H1 (cell line): ENCODE measurements around the gene MGAT5. TPM values are rescaled to one million over a fixed set of nuclear protein-coding genes. Genes with fewer than 3 reads are reported as not detected.

Experiments used
- CTCF ChIA-PET: fragments of 300-600 bp; sonication (Branson Sonifier 250); formaldehyde crosslinking; loops from one replicate; lab custom pipeline; 2021; ENCODE audit not compliant: partially characterized antibody; lab: Charles Lee
- POLR2A ChIA-PET: fragments of 300-600 bp; sonication (Branson Sonifier 250); formaldehyde crosslinking; loops from one replicate; lab custom pipeline; 2021; ENCODE audit warnings: inconsistent platforms; ENCODE audit not compliant: partially characterized antibody; lab: Charles Lee
- DNase-seq, 2 experiments: peaks; one replicate each; pipeline versions ENCODE4 v3.0.0 to v3.0.0-alpha.2; 2010 to 2022; ENCODE audit warnings: low spot score in 2 of 2, low read depth in 1 of 2, mixed read lengths in 1 of 2
- FAIRE-seq: peaks from 2 replicates; lab custom pipeline; 2011; peaks lifted over from hg19 to GRCh38; lab: Jason Lieb, UNC
- H2AFZ ChIP-seq: 2 replicates; pipeline ENCODE4 v1.8.1; 2012; ENCODE audit warnings: low read length, inconsistent platforms
- H2AK5ac ChIP-seq: 2 replicates; pipeline ENCODE4 v1.6.1; 2013; ENCODE audit warnings: low read depth, low read length
- H2BK120ac ChIP-seq: replicated peaks from 2 replicates; pipeline ENCODE3; 2013; ENCODE audit warnings: low read depth, low read length, inconsistent platforms
- H2BK12ac ChIP-seq: 2 replicates; pipeline ENCODE4 v1.6.1; 2013; ENCODE audit warnings: low read depth, low read length
- H2BK15ac ChIP-seq: 2 replicates; pipeline ENCODE4 v1.6.1; 2013; ENCODE audit warnings: low read length
- H2BK20ac ChIP-seq: 2 replicates; pipeline ENCODE4 v1.6.1; 2013; ENCODE audit warnings: low read length
- H2BK5ac ChIP-seq: 2 replicates; pipeline ENCODE4 v1.6.1; 2013; ENCODE audit warnings: low read depth, low read length
- H3K14ac ChIP-seq: 2 replicates; pipeline ENCODE4 v1.6.1; 2013; ENCODE audit warnings: inconsistent platforms; ENCODE audit not compliant: insufficient read length
- H3K18ac ChIP-seq: 2 replicates; pipeline ENCODE4 v1.6.1; 2013; ENCODE audit warnings: low read length; ENCODE audit errors: extremely low read depth
- H3K23ac ChIP-seq: 2 replicates; pipeline ENCODE4 v1.6.1; 2013; ENCODE audit warnings: inconsistent platforms; ENCODE audit not compliant: insufficient read length
- H3K23me2 ChIP-seq: 2 replicates; pipeline ENCODE4 v1.6.1; 2013; ENCODE audit warnings: low read depth, low read length
- H3K27ac ChIP-seq: 2 replicates; pipeline ENCODE4 v1.6.1; 2011; ENCODE audit warnings: low read depth, low read length, inconsistent platforms
- H3K27me3 ChIP-seq, 4 experiments: replicated peaks in 1 of 4; 1 replicate in 1 of 4; 2 replicates in 3 of 4; pipeline versions ENCODE4 v1.6.1 to v1.8.1; 2011 to 2013; ENCODE audit warnings: low read length in 3 of 4, mild to moderate bottlenecking in 3 of 4, inconsistent platforms in 2 of 4, mixed read lengths in 2 of 4, moderate library complexity in 1 of 4; ENCODE audit not compliant: control insufficient read depth in 3 of 4, insufficient read depth in 3 of 4; ENCODE audit errors: extremely low read depth in 1 of 4
- H3K36me3 ChIP-seq, 4 experiments: 2 replicates each; pipeline versions ENCODE4 v1.6.1 to v1.8.1; 2011 to 2013; ENCODE audit warnings: mild to moderate bottlenecking in 4 of 4, low read length in 3 of 4, moderate library complexity in 2 of 4, control low read depth in 1 of 4, inconsistent platforms in 1 of 4; ENCODE audit not compliant: insufficient read depth in 4 of 4, control insufficient read depth in 2 of 4
- H3K4ac ChIP-seq: replicated peaks from 2 replicates; pipeline ENCODE3; 2013; ENCODE audit warnings: low read length, low read depth, mixed read lengths, inconsistent platforms; ENCODE audit not compliant: insufficient read length
- H3K4me1 ChIP-seq, 4 experiments: replicated peaks in 1 of 4; 1 replicate in 1 of 4; 2 replicates in 3 of 4; pipeline versions ENCODE4 v1.6.1 to v1.8.1; 2011 to 2013; ENCODE audit warnings: low read length in 3 of 4, inconsistent platforms in 2 of 4, mixed read lengths in 1 of 4; ENCODE audit not compliant: insufficient read depth in 4 of 4, control insufficient read depth in 3 of 4
- H3K4me2 ChIP-seq, 2 experiments: 2 replicates each; pipeline versions ENCODE4 v1.6.1 to v1.8.1; 2011 to 2013; ENCODE audit warnings: low read depth in 2 of 2, low read length in 2 of 2, control low read depth in 1 of 2, inconsistent platforms in 1 of 2, mild to moderate bottlenecking in 1 of 2; ENCODE audit not compliant: insufficient read depth in 1 of 2
- H3K4me3 ChIP-seq, 4 experiments: fragments of 200-600, 300-600 bp in 1 of 4; sonication (generic), shearing (Covaris generic), sonication (Bioruptor Twin) in 1 of 4; 2 replicates each; pipeline versions ENCODE4 v1.5.1 to v1.8.1; 2011 to 2016; ENCODE audit warnings: low read length in 4 of 4, low read depth in 3 of 4, control low read depth in 2 of 4, inconsistent platforms in 2 of 4, mild to moderate bottlenecking in 2 of 4, mixed read lengths in 1 of 4, moderate library complexity in 1 of 4; ENCODE audit not compliant: insufficient read depth in 2 of 4; ENCODE audit errors: extremely low read depth in 1 of 4
- H3K56ac ChIP-seq: replicated peaks from 2 replicates; pipeline ENCODE3; 2013; ENCODE audit warnings: low read depth, mild to moderate bottlenecking, mixed read lengths, low read length, inconsistent platforms; ENCODE audit not compliant: insufficient read length
- H3K79me1 ChIP-seq: 2 replicates; pipeline ENCODE4 v1.6.1; 2013; ENCODE audit warnings: low read depth, low read length, control low read depth
- H3K79me2 ChIP-seq, 2 experiments: 2 replicates each; pipeline versions ENCODE4 v1.6.1 to v1.8.1; 2012 to 2013; ENCODE audit warnings: low read length in 2 of 2, mild to moderate bottlenecking in 2 of 2, inconsistent platforms in 1 of 2; ENCODE audit not compliant: insufficient read depth in 2 of 2, control insufficient read depth in 1 of 2
- H3K9ac ChIP-seq, 4 experiments: replicated peaks in 1 of 4; 1 replicate in 1 of 4; 2 replicates in 3 of 4; pipeline versions ENCODE4 v1.6.1 to v1.8.1; 2011 to 2013; ENCODE audit warnings: low read depth in 3 of 4, low read length in 3 of 4, control low read depth in 2 of 4, mild to moderate bottlenecking in 2 of 4, moderate library complexity in 2 of 4, inconsistent platforms in 1 of 4; ENCODE audit errors: extremely low read depth in 1 of 4
- H3K9me3 ChIP-seq, 2 experiments: 2 replicates each; pipeline versions ENCODE4 v1.6.1 to v1.8.1; 2012 to 2013; ENCODE audit warnings: mild to moderate bottlenecking in 2 of 2, moderate library complexity in 2 of 2, control low read depth in 1 of 2, inconsistent platforms in 1 of 2, low read depth in 1 of 2, low read length in 1 of 2, mixed read lengths in 1 of 2; ENCODE audit not compliant: insufficient read depth in 2 of 2
- H4K20me1 ChIP-seq, 2 experiments: replicated peaks in 1 of 2; 2 replicates each; pipeline versions ENCODE3 to v1.8.1; 2011 to 2013; ENCODE audit warnings: inconsistent platforms in 2 of 2, low read length in 2 of 2, mild to moderate bottlenecking in 1 of 2; ENCODE audit not compliant: insufficient read depth in 2 of 2, control insufficient read depth in 1 of 2
- H4K5ac ChIP-seq: 2 replicates; pipeline ENCODE4 v1.6.1; 2013; ENCODE audit warnings: low read length, low read depth, mixed read lengths, inconsistent platforms; ENCODE audit not compliant: insufficient read length
- H4K8ac ChIP-seq: 2 replicates; pipeline ENCODE4 v1.8.0; 2013; ENCODE audit warnings: mild to moderate bottlenecking, moderate library complexity, low read length, inconsistent platforms; ENCODE audit not compliant: insufficient read depth; ENCODE audit errors: extremely low read depth
- H4K91ac ChIP-seq: replicated peaks from 2 replicates; pipeline ENCODE3; 2013; ENCODE audit warnings: low read length, mixed read lengths, inconsistent platforms; ENCODE audit not compliant: insufficient read length
- CBX8 ChIP-seq: fragments of 300-800, 300-1000 bp; sonication (generic); IDR thresholded peaks from 2 replicates; pipeline ENCODE4 v1.7.1; 2016; ENCODE audit warnings: low read depth, low read length, borderline replicate concordance
- E2F6 ChIP-seq: IDR thresholded peaks from 2 replicates; pipeline ENCODE4 v1.6.1; 2012; ENCODE audit warnings: inconsistent platforms
- GABPA ChIP-seq: IDR thresholded peaks from 2 replicates; pipeline ENCODE4 v1.6.1; 2011; ENCODE audit warnings: mild to moderate bottlenecking, low read length, moderate library complexity, borderline replicate concordance; ENCODE audit not compliant: insufficient read depth
- JUN ChIP-seq: IDR thresholded peaks from 2 replicates; pipeline ENCODE4 v1.6.1; 2011; ENCODE audit warnings: low read depth, mild to moderate bottlenecking, improper control_type of control experiment, low read length
- MAX ChIP-seq: IDR thresholded peaks from 2 replicates; pipeline ENCODE4 v1.6.1; 2012; ENCODE audit warnings: inconsistent platforms
- PHF8 ChIP-seq: fragments of 200-600 bp; sonication (generic); conservative IDR thresholded peaks from 2 replicates; pipeline ENCODE4 v1.7.1; 2012; ENCODE audit warnings: low read depth, mild to moderate bottlenecking, inconsistent platforms, low read length, moderate library complexity
- POLR2A ChIP-seq, 2 experiments: IDR thresholded peaks; 1 replicate in 1 of 2; 2 replicates in 1 of 2; pipeline ENCODE4 v1.6.1; 2011; ENCODE audit warnings: low read depth in 2 of 2, low read length in 2 of 2, mild to moderate bottlenecking in 2 of 2; ENCODE audit errors: control extremely low read depth in 1 of 2
- RAD21 ChIP-seq, 2 experiments: IDR thresholded peaks in 1 of 2; conservative IDR thresholded peaks in 1 of 2; 2 replicates each; pipeline ENCODE4 v1.6.1; 2011; ENCODE audit warnings: low read depth in 2 of 2, low read length in 2 of 2, improper control_type of control experiment in 1 of 2, inconsistent platforms in 1 of 2, mild to moderate bottlenecking in 1 of 2, moderate library complexity in 1 of 2
- SIRT6 ChIP-seq: IDR thresholded peaks from one replicate; pipeline ENCODE4 v1.7.1; 2012; ENCODE audit warnings: low read length, inconsistent platforms
- SIX5 ChIP-seq: IDR thresholded peaks from 2 replicates; pipeline ENCODE4 v1.6.1; 2011; ENCODE audit warnings: mild to moderate bottlenecking, low read depth, low read length
- SRF ChIP-seq: IDR thresholded peaks from 2 replicates; pipeline ENCODE4 v1.6.1; 2011; ENCODE audit warnings: mild to moderate bottlenecking, low read depth, low read length, moderate library complexity
- TEAD4 ChIP-seq: IDR thresholded peaks from 2 replicates; pipeline ENCODE4 v1.6.1; 2012; ENCODE audit warnings: low read depth, low read length, inconsistent platforms, mixed read lengths
- WGBS, 2 experiments: shearing (Covaris generic) in 1 of 2; methylation state at CpG; one replicate each; pipeline versions ENCODE4 v1.1.6 to v1.1.7; 2013 to 2015; ENCODE audit warnings: low lambda C conversion rate in 2 of 2, mixed read lengths in 2 of 2, inconsistent platforms in 1 of 2, low coverage in 1 of 2, missing lambda C conversion rate in 1 of 2; ENCODE audit not compliant: insufficient replicate concordance in 2 of 2, insufficient coverage in 1 of 2, insufficient read length in 1 of 2; ENCODE audit errors: extremely low coverage in 1 of 2, missing lambda C conversion rate in 1 of 2; 5-methylcytosine and 5-hydroxymethylcytosine counted together
- polyA plus RNA-seq, 7 experiments: library from polyadenylated mRNA; depleted of rRNA in 3 of 7; stranded (reverse) in 5 of 7; unstranded in 2 of 7; fragments of >200 nt in 5 of 7; fragments of 200-250 nt in 2 of 7; gene quantifications; 1 replicate in 5 of 7; 2 replicates in 1 of 7; 4 replicates in 1 of 7; pipeline versions ENCODE4 v1.2.1 to v1.2.3, GENCODE V29; 2011 to 2013; ENCODE audit warnings: missing spikeins in 2 of 7, mixed read lengths in 2 of 7
- total RNA-seq: library from RNA; stranded (reverse); fragmentation: NEBNext Ultra II Directional; extraction: Animal tissue kit (Norgen Biotek cat#: 25700); gene quantifications from 2 replicates; pipeline ENCODE4 v1.2.1, GENCODE V29; 2021

The MGAT5 gene
- total and polyA plus RNA-seq, 2 of the 8 experiments (the other 6 are each of a cell fraction or from before 2014, with no cell fraction given), result 11.2 to 49.2 TPM

GRCh38 chr2:134334542-134335353 lies 80.9 kb downstream of the MGAT5 start:
- H3K23me2 ChIP-seq, result no peaks in the 10 kb centered on the region
- no peak overlapping the region for H4K8ac ChIP-seq
- no peak overlapping the region for H3K27ac ChIP-seq
- H4K5ac ChIP-seq, result no peak overlapping the region
- H4K20me1 ChIP-seq, result no peaks in the 10 kb centered on the region
- H2BK15ac ChIP-seq, result no peak overlapping the region
- no peak overlapping the region for H2AFZ ChIP-seq
- no peak overlapping the region for H3K4me3 ChIP-seq
- 65% methylated on average over 3 of the region's 3 CpGs; no CpG with 5 or more reads in 1 of the 2 experiments for WGBS, 2 experiments
- H3K4me2 ChIP-seq, result no peak overlapping the region
- no peak overlapping the region for H2BK20ac ChIP-seq
- H2BK12ac ChIP-seq, result no peak overlapping the region
- no peak for FAIRE-seq
- H3K79me2 ChIP-seq, result no peaks in the 10 kb centered on the region
- POLR2A ChIA-PET, result no interaction called here
- no peaks in the 10 kb centered on the region for H3K27me3 ChIP-seq
- no peak overlapping the region for H2BK5ac ChIP-seq
- no peak overlapping the region for H3K56ac ChIP-seq
- no peak overlapping the region for H3K4ac ChIP-seq
- H3K23ac ChIP-seq, result no peak overlapping the region
- no peak overlapping the region for H4K91ac ChIP-seq
- no peak overlapping the region for H2AK5ac ChIP-seq
- no peaks in the 10 kb centered on the region for H3K9me3 ChIP-seq
- no peaks in the 10 kb centered on the region for H3K4me1 ChIP-seq
- H3K14ac ChIP-seq, result no peak overlapping the region
- H3K36me3 ChIP-seq, result peaks cover 0 to 6% (median 0%) of the 10 kb centered on the region in 4 experiments; a peak in 1 of 8 replicates
- no peaks in the 10 kb centered on the region for H3K79me1 ChIP-seq
- H2BK120ac ChIP-seq, result no peak overlapping the region
- no peak for DNase-seq
- H3K18ac ChIP-seq, result no peak overlapping the region
- CTCF ChIA-PET, result interaction anchor here (0.9 to 2.1 kb wide), 4 partner anchors 12 to 127 kb away, joined by 3 to 6 read pairs (median 4); no protein-coding TSS in a partner anchor
- no peak overlapping the region for H3K9ac ChIP-seq
- TF ChIP-seq JUN (no peak), MAX (no peak), SRF (no peak), PHF8 (no peak), GABPA (no peak), SIRT6 (no peak), CBX8 (no peak), TEAD4 (no peak), E2F6 (no peak), RAD21 (IDR thresholded peaks at IDR 0.05 in 1 of 2, conservative IDR thresholded peaks at IDR 0.05 in 1 of 2; ENCODE audit: low read depth in 2 of 2, low read length in 2 of 2) (no peak), POLR2A (IDR thresholded peaks at IDR 0.05; ENCODE audit: control extremely low read depth in 1 of 2, low read depth in 2 of 2, low read length in 2 of 2) (no peak), SIX5 (no peak)
